NCI-H2171 treated with DMSO at 0.1 percent for 48 hours (cell line): ENCODE data around the gene IMP3.

Experiments used
- DNase-seq: peaks from one replicate; lab custom pipeline; 2025; lab: John Stamatoyannopoulos, UW

IMP3 gene

DNA sequence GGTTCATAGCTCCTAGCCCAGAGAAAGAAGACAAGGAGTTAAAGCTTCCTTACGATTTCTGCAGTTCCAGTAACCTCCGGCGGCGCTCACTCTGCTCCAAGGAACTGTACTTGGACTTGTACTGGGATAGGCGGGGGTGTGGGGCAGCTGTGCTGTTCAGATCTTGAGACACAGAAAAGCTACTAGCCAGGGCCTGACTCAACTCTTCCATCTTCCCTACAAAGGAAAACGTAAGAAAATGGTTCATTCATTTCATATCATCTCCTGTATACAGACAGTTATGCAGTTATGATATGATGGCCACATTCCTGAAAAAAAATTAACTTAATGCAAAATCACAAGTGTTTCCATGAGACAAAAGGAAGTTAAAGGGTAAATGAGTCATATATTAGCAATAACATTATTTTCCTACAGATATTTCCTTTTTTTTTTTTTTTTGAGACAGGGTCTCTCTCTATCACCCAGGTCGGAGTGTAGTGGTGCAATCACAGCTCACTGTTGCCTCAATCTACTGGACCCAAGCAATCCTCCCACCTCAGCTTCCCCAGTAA lies 19.1 kb downstream of the IMP3 start:
- DNase-seq = no peak

DNA sequence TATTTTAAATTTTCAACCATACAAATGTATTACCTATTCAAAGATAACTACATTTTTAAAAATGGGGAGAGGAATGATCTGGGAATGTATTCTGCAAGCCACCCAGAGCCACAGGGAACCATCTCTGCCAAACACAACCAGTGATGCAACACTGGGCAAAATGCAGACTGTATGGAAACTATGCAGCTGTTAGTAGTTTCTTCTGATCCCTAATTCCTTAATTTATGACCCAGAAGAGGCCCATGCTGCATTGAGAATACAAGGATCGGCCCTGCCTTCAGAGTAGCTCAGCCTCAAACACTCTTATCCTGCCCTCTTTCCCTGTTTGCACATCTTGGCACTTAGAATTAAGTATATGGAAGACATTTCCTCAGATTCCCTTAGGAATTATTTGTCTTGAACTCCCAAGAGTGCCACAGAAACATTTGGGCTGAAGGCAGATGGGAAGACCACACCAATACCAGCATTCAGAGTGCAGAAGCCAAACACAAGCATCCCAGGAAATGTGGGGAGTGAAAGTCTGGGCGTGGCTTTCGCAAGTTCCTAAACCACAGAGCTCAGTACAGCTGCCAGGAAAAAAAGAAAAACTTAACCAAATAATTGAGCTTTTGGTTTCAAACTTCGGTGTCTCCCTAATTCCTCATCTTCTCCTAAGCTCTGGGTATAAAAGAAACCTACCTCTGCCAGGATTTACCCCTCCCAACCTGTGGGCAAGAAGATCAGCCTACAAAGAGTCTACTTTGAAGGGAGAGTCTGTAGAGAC lies 19.8 kb downstream of the IMP3 start:
- DNase-seq = no peak

DNA sequence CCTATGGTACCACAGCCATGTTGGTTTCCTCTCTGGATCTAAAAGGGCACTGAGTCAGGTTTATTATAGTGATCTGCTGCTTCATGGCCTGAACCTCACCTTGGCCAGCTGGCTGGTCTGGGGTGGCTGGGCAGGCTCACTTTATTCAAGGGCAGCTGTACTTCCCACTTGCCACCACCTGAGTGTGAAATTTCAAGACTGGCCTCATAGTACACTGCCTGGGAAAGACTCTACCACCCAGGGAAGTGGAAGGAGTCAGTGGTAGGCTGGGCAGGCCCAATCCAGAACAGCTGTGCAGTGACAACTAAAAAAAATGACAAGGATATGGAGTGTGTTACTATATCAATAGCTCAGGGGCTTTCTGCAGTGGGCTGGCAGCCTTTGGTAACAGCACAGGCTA lies 23.3 kb downstream of the IMP3 start:
- no peak for DNase-seq

DNA sequence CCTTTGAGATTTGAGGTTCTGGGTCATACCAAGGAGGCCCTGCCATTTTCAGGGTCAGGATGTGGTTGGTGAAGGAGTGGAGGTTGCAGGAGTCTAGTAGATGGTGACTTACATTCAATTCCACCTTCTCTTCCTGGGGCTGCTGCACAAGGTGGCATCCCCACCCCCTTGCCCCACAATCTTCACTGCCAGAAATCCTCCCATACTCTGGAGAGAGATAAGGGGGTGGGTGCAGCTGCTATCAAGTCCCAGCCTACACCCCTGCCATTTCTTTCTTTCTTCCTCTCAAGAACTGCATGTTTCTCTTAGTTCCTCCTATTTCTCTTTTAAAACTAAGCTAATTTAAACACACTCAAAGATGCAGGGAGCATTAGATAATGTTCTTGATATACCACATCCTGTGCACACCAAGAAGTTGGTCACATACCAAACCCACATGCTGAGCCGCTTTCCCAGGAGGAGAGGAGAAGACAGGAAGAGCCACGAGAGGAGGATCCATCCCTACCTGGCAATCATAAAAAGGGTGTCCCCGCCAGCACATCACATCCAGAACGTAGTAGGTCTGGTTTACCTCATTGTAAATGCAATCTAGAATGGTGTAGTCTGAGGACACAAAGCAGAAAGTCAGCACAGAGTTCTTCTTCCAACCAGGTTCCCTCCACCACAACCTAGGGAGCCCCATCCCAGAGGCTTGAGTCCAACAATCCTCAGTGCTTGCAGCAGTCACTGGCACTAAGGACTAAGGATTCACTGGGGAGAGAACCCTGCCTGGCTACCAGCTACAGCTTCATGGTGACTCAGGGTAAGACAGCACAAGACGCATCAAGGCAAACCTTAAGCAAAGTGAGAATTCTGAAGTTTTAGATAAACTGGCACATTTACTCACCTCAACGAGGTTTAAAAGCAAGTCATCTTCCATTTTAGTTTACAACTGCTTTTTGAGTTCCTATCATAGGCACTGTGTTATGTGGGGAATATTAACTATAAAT lies 33.0 kb downstream of the IMP3 start:
- DNase-seq = no peak

DNA sequence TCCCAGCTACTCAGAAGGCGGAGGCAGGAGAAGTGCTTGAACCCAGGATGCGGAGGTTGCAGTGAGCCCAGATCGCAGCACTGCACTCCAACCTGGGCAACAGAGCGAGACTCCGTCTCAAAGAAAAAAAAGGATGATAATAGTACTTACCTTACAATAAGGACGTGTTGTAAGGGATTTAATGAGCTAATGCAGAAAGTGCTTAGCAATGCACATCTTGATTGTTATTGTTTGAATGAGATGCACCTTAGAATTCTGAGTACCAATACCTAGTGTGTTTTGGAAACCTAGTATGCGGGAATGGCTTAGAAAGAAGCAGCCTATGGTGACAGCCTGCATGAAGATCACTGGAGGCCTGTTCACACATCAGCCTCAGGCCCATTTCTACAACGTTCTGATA lies 34.0 kb downstream of the IMP3 start:
- no peak for DNase-seq

DNA sequence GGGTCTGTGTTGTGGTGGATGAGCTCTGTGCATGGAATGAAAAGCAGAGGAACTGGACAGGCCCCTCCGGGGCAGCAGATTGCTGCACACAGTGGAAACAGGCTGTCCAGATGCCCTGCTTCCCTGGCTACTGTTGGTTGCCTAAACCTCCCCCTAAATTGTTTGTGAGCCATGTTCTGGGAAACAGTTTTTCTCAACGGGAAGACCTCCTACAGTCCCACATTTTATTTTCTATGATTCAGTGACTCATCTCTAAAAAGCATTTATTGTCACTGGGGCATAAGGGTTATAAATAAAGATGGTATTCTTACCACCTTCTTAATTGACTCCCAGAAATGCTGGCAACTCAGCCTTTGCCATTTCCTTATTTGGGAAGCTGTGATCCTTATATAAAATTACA lies 40.6 kb downstream of the IMP3 start:
- DNase-seq = no peak

DNA sequence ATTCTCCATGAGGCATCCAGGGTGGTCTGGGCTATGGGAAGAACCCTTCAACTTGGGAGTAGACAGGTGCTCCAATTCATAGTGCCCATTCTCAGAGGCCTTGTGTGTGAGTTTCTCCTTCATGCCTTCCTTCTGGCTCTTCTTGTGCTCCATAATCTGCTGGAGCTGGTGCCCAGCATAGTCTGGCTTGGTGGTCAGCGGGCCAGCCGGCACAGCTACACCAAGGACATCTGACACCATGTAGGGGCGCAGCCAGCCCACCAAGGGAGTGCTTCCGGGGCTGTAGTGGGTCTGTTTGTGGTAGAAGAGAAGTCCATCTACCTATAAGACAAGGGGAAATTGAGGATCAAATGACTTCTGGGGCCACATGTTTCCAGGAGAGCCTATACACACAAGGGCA lies 41.7 kb downstream of the IMP3 start:
- no peak for DNase-seq

DNA sequence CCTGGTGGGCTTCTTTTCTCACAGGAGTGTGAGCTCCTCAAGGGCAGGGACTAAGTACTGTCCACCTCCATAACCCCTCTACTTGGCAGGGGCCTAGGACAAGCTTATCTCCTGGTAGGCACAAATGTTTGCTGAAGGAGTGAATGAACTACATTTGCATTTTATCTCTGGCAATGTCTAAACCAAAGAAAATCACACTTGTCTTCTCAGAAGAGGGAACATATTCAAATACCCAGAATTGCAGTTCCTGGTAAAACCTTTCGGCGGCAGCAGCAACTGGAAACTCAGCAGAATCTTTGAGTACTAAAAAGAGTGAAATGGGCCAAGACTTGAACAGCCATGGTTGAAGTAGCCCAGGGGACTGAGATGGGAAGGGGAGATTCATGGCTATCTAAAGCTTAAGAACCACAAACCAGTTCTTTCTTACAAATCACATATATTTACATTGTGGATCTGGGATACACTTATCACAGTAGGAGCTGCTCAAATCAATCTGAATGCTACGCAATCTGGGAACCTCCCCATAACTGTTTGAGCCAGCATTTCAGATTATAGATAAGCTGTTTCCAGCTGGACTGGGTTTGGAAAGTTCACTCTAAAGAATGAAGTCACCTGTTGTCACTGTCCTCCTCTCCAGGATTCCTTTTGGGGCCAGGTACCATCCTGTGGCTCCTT lies 42.2 kb downstream of the IMP3 start:
- DNase-seq = no peak

DNA sequence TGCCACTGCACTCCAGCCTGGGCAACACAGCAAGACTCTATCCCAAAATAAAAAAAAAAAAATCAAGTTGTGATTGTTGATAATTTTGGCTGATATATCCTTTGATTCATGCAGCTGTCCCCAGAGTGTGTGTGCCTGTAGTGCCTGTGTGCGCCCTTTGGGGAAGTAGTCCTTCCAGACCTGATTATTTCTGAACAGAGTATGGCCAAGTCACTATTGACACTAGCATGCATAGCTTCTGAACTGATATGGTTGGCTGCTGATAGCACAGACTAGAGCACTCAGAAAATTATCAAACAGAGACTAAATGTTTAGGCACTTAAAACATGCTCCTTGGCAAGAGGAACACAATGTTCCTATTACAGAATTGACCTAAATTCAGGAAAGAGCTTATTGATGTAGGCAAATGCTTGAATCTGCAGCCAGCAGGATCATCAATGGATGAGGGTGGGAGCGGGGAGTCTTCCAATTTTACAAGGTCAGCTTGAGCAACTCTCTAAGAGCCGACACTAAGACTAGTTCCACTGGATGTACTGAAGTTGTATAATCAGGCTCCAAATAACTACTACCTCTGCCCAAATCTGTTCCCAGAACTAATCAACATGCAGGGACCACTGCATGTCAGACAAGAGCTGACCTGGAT lies 43.2 kb downstream of the IMP3 start:
- DNase-seq = no peak

DNA sequence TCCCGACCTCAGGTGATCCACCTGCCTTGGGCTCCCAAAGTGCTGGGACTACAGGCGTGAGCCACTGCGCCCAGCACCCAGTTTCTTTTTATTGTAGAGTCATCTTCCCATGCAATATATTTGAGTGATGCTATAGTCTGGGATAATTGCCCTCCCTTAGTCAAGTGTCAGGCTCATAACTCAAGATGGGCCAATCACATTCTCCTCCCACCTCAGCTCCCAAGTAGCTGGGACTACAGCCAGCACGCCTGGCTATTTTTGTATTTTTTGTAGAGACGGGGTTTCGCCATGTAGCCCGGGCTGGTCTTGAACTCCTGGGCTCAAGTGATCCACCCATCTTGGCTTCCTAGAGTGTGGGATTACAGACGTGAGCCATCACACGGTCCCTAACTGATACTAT lies 45.7 kb downstream of the IMP3 start:
- no peak for DNase-seq

DNA sequence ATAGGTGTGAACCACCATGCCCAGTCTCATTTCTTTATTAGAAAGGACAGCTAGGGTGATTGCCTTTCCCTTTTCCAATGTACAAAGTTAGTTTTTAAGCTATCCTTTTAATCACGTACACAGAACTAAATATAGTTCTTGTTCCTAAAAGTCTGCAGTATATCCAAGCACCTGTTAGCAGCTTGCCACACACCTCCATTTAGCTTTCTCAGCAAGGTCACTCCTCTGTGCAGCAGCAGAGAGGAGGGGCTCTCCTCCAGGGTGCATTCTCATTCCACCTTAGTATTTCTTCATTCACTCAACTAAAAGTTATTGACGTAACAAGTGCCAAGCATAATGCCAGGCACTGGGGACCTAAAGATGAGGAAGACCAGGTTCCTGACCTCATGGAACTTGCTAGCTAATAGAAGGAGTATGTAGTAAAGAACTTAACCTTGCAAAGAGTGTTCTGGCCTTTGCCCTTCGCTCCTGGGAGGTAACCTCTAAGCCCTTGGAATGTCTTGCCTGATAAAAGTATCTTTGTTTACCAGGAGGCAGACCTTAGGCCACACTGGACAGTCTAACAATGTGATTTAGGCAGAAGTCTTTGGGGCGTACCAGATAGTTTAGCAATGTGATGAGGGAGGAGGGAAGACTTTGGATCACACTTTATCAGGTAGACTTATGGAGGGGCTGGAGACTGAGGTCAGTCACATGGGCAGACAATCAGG lies 48.2 kb downstream of the IMP3 start:
- DNase-seq = no peak

DNA sequence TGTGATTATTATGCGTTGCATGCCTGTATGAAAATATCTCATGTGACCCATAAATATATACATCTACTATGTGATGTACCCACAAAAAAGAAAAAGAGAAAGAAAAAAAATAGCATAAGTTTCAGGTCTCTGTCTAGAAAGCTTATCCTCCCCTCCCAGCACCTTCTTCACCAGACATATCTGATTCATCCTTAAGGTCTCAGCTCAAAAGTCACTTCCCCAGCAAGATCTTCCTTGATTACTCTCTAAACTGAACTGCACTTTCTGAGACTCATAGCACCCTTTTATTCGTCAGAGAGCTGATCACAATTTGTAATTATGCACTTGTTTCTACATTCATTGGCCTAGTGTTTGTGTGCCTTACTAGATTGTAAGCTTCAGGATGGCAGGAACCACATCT lies 49.8 kb downstream of the IMP3 start:
- DNase-seq = no peak
